ENCODE results near the gene RASL10B. TPM values are rescaled to one million over a fixed set of nuclear protein-coding genes. Genes with fewer than 3 reads are reported as not detected.

The RASL10B gene
- polyA plus RNA-seq, 1 donor (not counting 4 experiments of a cell fraction or from before 2014, with no cell fraction given) = 0.07 TPM

GRCh38 chr17:35735036-35735805, 3.8 kb downstream of the RASL10B start:
- FAIRE-seq (no peak), DNase-seq (ENCODE audit: low read depth, low spot score) (no peak)
- no peaks in the 10 kb centered on the region for H3K9me1 ChIP-seq (ENCODE audit: control insufficient read depth, extremely low read depth, insufficient read depth, low read length)
- no peak overlapping the region for H3K4me3 ChIP-seq (ENCODE audit: control insufficient read depth in 2 of 3, extremely low read depth in 1 of 3, insufficient read depth in 2 of 3, low read depth in 1 of 3, low read length in 3 of 3)
- peaks cover 30% of the 10 kb centered on the region for H3K27me3 ChIP-seq (ENCODE audit: control insufficient read depth, extremely low read depth, insufficient read depth, low read length)
- H3K9me3 ChIP-seq (ENCODE audit: control insufficient read depth, low read depth, low read length) = no peaks in the 10 kb centered on the region
- no peak overlapping the region for H3K27ac ChIP-seq (ENCODE audit: control insufficient read depth, insufficient read depth, low read length)
- no peaks in the 10 kb centered on the region for H3K79me2 ChIP-seq (ENCODE audit: control insufficient read depth, insufficient read depth, low read length)
- no peak overlapping the region for H3K4me2 ChIP-seq (ENCODE audit: control insufficient read depth, extremely low read depth, insufficient read depth, low read depth, low read length)
- dilution Hi-C loops (cut with MboI; ENCODE audit: extremely low pct_ligation_motif_present, low sequenced_read_pairs) = no loop called here
- no peak overlapping the region for H3K9ac ChIP-seq (ENCODE audit: control insufficient read depth, extremely low read depth, insufficient read depth, low read length)
- no peaks in the 10 kb centered on the region for H3K36me3 ChIP-seq (ENCODE audit: control insufficient read depth in 2 of 2, extremely low read depth in 1 of 2, insufficient read depth in 2 of 2, low read length in 2 of 2)
- H4K20me1 ChIP-seq (ENCODE audit: control insufficient read depth, extremely low read depth, insufficient read depth, low read length) = no peaks in the 10 kb centered on the region
- peaks cover 5% of the 10 kb centered on the region for H3K4me1 ChIP-seq (ENCODE audit: control insufficient read depth, extremely low read depth, insufficient read depth, low read length)
- TF ChIP-seq EZH2 (IDR thresholded peaks at IDR 0.05; ENCODE audit: low read length) (no peak), CTCF (optimal IDR thresholded peaks at IDR 0.05 in 1 of 3, IDR thresholded peaks at IDR 0.05 in 1 of 3, conservative IDR thresholded peaks at IDR 0.05 in 1 of 3; ENCODE audit: extremely low read depth in 1 of 3, insufficient read depth in 2 of 3, low read length in 3 of 3) (no peak)
- no peak overlapping the region for H2AFZ ChIP-seq (ENCODE audit: control insufficient read depth, low read length)

- Histone ChIP-seq H3K9me1 (ENCODE audit: control insufficient read depth, extremely low read depth, insufficient read depth, low read length) (no peaks in the 10 kb centered on the region), H3K79me2 (ENCODE audit: control insufficient read depth, insufficient read depth, low read length) (no peaks in the 10 kb centered on the region), H3K4me2 (ENCODE audit: control insufficient read depth, extremely low read depth, insufficient read depth, low read depth, low read length) (no peak overlapping the region), H3K4me3 (ENCODE audit: control insufficient read depth in 2 of 3, extremely low read depth in 1 of 3, insufficient read depth in 2 of 3, low read depth in 1 of 3, low read length in 3 of 3) (no peak overlapping the region), H2AFZ (ENCODE audit: control insufficient read depth, low read length) (no peak overlapping the region), H3K27ac (ENCODE audit: control insufficient read depth, insufficient read depth, low read length) (no peak overlapping the region), H3K9ac (ENCODE audit: control insufficient read depth, extremely low read depth, insufficient read depth, low read length) (no peak overlapping the region), H3K36me3 (ENCODE audit: control insufficient read depth in 2 of 2, extremely low read depth in 1 of 2, insufficient read depth in 2 of 2, low read length in 2 of 2) (no peaks in the 10 kb centered on the region), H4K20me1 (ENCODE audit: control insufficient read depth, extremely low read depth, insufficient read depth, low read length) (no peaks in the 10 kb centered on the region), H3K27me3 (ENCODE audit: control insufficient read depth, extremely low read depth, insufficient read depth, low read length) (peaks cover 40% of the 10 kb centered on the region), H3K4me1 (ENCODE audit: control insufficient read depth, extremely low read depth, insufficient read depth, low read length) (peaks cover 5% of the 10 kb centered on the region), H3K9me3 (ENCODE audit: control insufficient read depth, low read depth, low read length) (no peaks in the 10 kb centered on the region)
- DNase-seq (ENCODE audit: low read depth, low spot score) (no peak), FAIRE-seq (no peak)
- dilution Hi-C loops (cut with MboI; ENCODE audit: extremely low pct_ligation_motif_present, low sequenced_read_pairs) = no loop called here
- TF ChIP-seq CTCF (optimal IDR thresholded peaks at IDR 0.05 in 1 of 3, IDR thresholded peaks at IDR 0.05 in 1 of 3, conservative IDR thresholded peaks at IDR 0.05 in 1 of 3; ENCODE audit: extremely low read depth in 1 of 3, insufficient read depth in 2 of 3, low read length in 3 of 3) (no peak), EZH2 (IDR thresholded peaks at IDR 0.05; ENCODE audit: low read length) (no peak)
These were observed 4.8 kb downstream of the RASL10B start for GRCh38 chr17:35736236-35736635.

Data from keratinocyte (primary cell).